Lower leg skin (tissue), 4 donors: Measurements from ENCODE around the gene BBS2. TPM values are rescaled to one million over a fixed set of nuclear protein-coding genes. Genes with fewer than 3 reads are reported as not detected.
A peak's percentile ranks its signal among the peaks of the same experiment; 100 is the strongest.

Experiments used
- DNase-seq, 2 donors: peaks; one replicate each; pipeline ENCODE4 v3.0.0-alpha.2; 2019; ENCODE audit warnings: low spot score in 2 of 2
- H3K4me3 ChIP-seq: fragments of 200-600 bp; sonication (generic); 2 replicates; pipeline ENCODE4 v1.5.1; 2017; ENCODE audit warnings: mild to moderate bottlenecking, low read depth; ENCODE audit not compliant: poor library complexity, severe bottlenecking
- POLR2A ChIP-seq, 2 donors: fragments of 450-650 bp; IDR thresholded peaks; one replicate each; pipeline ENCODE4 v1.6.1; 2016 to 2017; ENCODE audit warnings: antibody characterized with exemption in 2 of 2, mild to moderate bottlenecking in 1 of 2, moderate library complexity in 1 of 2
- WGBS, 2 donors: methylation state at CpG; one replicate each; pipeline ENCODE4 v1.1.5; 2018; 5-methylcytosine and 5-hydroxymethylcytosine counted together
- intact Hi-C: fragments of 100-400 bp; cut with DNase I; formaldehyde crosslinking; loops from one replicate; pipeline ENCODE4 v1.15.0; 2023; ENCODE audit warnings: low total_unique reads
- total RNA-seq, 4 donors: library from RNA; depleted of rRNA; stranded (reverse); fragments of >200 nt; gene quantifications; one replicate each; pipeline ENCODE4 v1.1.0, GENCODE V29; 2016
- TF ChIP-seq, protein P1 (sequence below), 3 donors: fragments of 450-650 bp; IDR thresholded peaks; one replicate each; pipeline ENCODE4 v1.5.1; 2016; ENCODE audit warnings: antibody characterized with exemption in 3 of 3, mild to moderate bottlenecking in 3 of 3, moderate library complexity in 2 of 3

BBS2 gene
- total RNA-seq, 4 donors from 2014 or later, result 76.6 to 106 (median 92.4) TPM

GRCh38 chr16:56558024-56558747, 38.4 kb upstream of the BBS2 start:
- intact Hi-C loops, result no loop called here
- TF ChIP-seq, protein P1, sequence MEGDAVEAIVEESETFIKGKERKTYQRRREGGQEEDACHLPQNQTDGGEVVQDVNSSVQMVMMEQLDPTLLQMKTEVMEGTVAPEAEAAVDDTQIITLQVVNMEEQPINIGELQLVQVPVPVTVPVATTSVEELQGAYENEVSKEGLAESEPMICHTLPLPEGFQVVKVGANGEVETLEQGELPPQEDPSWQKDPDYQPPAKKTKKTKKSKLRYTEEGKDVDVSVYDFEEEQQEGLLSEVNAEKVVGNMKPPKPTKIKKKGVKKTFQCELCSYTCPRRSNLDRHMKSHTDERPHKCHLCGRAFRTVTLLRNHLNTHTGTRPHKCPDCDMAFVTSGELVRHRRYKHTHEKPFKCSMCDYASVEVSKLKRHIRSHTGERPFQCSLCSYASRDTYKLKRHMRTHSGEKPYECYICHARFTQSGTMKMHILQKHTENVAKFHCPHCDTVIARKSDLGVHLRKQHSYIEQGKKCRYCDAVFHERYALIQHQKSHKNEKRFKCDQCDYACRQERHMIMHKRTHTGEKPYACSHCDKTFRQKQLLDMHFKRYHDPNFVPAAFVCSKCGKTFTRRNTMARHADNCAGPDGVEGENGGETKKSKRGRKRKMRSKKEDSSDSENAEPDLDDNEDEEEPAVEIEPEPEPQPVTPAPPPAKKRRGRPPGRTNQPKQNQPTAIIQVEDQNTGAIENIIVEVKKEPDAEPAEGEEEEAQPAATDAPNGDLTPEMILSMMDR (IDR thresholded peaks at IDR 0.05), result no peak
- no peak for TF ChIP-seq POLR2A (IDR thresholded peaks at IDR 0.05)
- DNase-seq, result no peak
- H3K4me3 ChIP-seq, result no peak overlapping the region
- 39 to 40% methylated on average over 8 of the region's 8 CpGs for WGBS, 2 donors

DNA sequence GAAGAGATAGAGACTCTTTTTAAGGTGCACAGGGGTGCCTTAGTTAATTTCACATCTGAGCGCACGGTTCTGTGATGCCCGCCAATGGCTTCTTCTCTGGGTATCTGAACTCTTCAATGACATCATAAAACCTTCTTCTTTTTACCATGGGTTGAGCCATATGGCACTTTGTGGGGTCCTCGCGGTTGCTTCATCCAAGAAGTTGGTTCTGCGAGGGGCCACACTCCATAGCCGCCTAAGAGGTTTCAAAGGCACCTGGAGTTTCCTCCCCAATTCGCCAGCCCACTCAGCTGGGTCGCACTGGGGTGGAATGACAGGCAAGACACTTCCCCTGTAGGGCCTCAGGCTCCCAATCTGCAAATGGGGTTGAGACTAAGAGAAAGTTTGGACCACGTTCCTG, 34.6 kb upstream of the BBS2 start:
- intact Hi-C loops, result no loop called here
- DNase-seq, result no peak
- 89 to 91% methylated on average over 10 of the region's 10 CpGs for WGBS, 2 donors
- H3K4me3 ChIP-seq, result no peak overlapping the region
- TF ChIP-seq POLR2A (IDR thresholded peaks at IDR 0.05), result no peak
- TF ChIP-seq, protein P1 (IDR thresholded peaks at IDR 0.05), result no peak

- DNase-seq, result peak; percentile 26 to 70
- no peak overlapping the region for H3K4me3 ChIP-seq
- intact Hi-C loops, result no loop called here
- 28 to 29% methylated on average over 11 of the region's 11 CpGs for WGBS, 2 donors
- TF ChIP-seq POLR2A (IDR thresholded peaks at IDR 0.05), result no peak
- TF ChIP-seq, protein P1 (IDR thresholded peaks at IDR 0.05), result no peak
These were observed 32.2 kb upstream of the BBS2 start for GRCh38 chr16:56551796-56552738.

DNA sequence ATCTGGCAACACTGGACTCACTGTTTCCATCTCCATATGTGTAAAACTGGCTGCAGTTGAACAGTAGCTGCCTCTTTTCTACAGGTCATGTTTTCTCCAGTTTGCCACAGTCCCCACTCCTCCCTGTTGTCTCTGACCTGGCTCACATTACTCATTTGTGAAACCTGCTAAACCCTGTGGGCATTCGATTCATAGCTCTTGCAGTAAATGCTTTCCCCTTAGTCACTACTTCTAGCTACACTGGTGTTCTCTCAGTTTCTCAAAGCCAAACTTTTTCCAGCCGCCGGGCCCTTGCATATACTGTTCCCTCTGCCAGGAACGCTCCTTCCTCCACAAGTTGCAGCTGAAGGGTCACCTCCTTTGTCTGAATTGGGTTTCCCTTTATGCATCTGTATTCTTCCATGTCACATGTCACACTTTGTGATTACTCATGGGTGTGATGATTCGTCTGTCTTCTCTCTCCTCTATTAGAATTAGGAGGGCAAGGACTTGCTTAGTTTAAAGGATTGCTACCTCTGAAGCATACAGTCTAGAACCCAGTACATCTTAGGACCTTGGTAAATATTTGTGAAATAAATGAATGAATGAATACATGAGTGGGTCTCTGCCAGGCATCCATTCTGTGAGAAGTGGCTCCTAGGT, 30.0 kb upstream of the BBS2 start:
- 72 to 78% methylated on average over 5 of the region's 5 CpGs for WGBS, 2 donors
- no peak for TF ChIP-seq POLR2A (IDR thresholded peaks at IDR 0.05)
- TF ChIP-seq, protein P1 (IDR thresholded peaks at IDR 0.05), result no peak
- no peak for DNase-seq
- no peak overlapping the region for H3K4me3 ChIP-seq
- intact Hi-C loops, result no loop called here

DNA sequence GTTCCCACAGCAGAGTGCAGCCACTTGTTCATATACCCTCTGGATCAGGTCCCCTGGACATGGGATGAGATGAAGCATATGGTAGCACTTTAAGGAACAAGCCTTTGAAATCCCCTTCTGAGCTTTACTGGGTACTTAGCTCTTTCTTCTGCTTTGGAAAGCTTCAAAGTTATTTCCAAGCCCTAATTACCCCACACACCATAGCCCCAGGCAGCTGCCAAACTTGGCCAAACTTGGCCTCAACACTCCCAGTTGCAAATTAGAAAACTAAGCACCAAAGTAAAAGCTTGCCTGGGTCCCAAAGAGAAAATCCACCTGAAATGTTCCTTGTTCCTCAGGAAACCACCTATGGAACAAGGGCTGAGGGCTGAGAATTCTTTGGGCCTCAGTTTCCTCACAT, 29.3 kb upstream of the BBS2 start:
- intact Hi-C loops, result no loop called here
- H3K4me3 ChIP-seq, result no peak overlapping the region
- TF ChIP-seq, protein P1 (IDR thresholded peaks at IDR 0.05), result no peak
- TF ChIP-seq POLR2A (IDR thresholded peaks at IDR 0.05), result no peak
- DNase-seq, result no peak
